ENCODE data around the gene CDKL2. TPM values are rescaled to one million over a fixed set of nuclear protein-coding genes. Genes with fewer than 3 reads are reported as not detected.

CDKL2 gene
- total and polyA plus RNA-seq, 9 of the 15 experiments (the other 6 are each of a cell fraction or from before 2014, with no cell fraction given): 0.01 to 0.16 TPM; not detected in 7

- FAIRE-seq (no peak), DNase-seq (ENCODE audit: extremely low read depth in 1 of 4, low spot score in 3 of 4) (no peak), ATAC-seq (no peak)
- 11% methylated on average over 2 of the region's 2 CpGs for WGBS (ENCODE audit: insufficient coverage, low coverage, missing lambda C conversion rate)
- TF ChIP-seq ZBED1 (IDR thresholded peaks at IDR 0.05) (no peak), HMGXB4 (CRISPR knock-in tag; IDR thresholded peaks at IDR 0.05) (no peak), TCFL5 (CRISPR knock-in tag; conservative IDR thresholded peaks at IDR 0.05) (no peak), ZSCAN32 (CRISPR knock-in tag; IDR thresholded peaks at IDR 0.05) (no peak)
- no peaks in the 10 kb centered on the region; the same call in 1 of the 2 replicates for H3K9me3 ChIP-seq (replicated peaks; ENCODE audit: control insufficient read depth, insufficient read depth, low read depth, low read length)
- no TSS peak for BruUV-seq (replicated peaks)
- no peaks in the 10 kb centered on the region for H3K79me2 ChIP-seq (ENCODE audit: control insufficient read depth, insufficient read depth, low read length)
- in situ Hi-C loops (cut with MboI): no loop called here
- no peak overlapping the region for H2AFZ ChIP-seq (ENCODE audit: low read depth, low read length)
- POLR2A ChIA-PET: no interaction called here
- CTCF ChIA-PET (ENCODE audit: low intra/inter-chr PET ratio): no interaction called here
- no peak overlapping the region for H3K27ac ChIP-seq (ENCODE audit: extremely low read depth, low read depth, low read length)
- H3K9ac ChIP-seq (ENCODE audit: insufficient read depth in 1 of 2, low read depth in 2 of 2, low read length in 2 of 2): no peak overlapping the region
- intact Hi-C loops (cut with micrococcal nuclease): no loop called here
- H3K4me2 ChIP-seq (ENCODE audit: insufficient read depth, low read length): no peak overlapping the region
- no peaks in the 10 kb centered on the region for H3K9me1 ChIP-seq (ENCODE audit: control insufficient read depth, insufficient read depth, low read length)
- H4K20me1 ChIP-seq (replicated peaks; ENCODE audit: control insufficient read depth, insufficient read depth, low read length): no peaks in the 10 kb centered on the region
- peaks cover 0 to 8% of the 10 kb centered on the region in 2 experiments; a peak in 1 of 5 replicates for H3K4me1 ChIP-seq (replicated peaks in 1 of 2; ENCODE audit: control insufficient read depth in 2 of 2, insufficient read depth in 2 of 2, low read length in 2 of 2)
- no peaks in the 10 kb centered on the region for H3K27me3 ChIP-seq (ENCODE audit: control insufficient read depth in 2 of 2, insufficient read depth in 2 of 2, low read length in 2 of 2)
- no peaks in the 10 kb centered on the region for H3K36me3 ChIP-seq (ENCODE audit: control insufficient read depth, insufficient read depth, low read length)
- H3K4me3 ChIP-seq: no peak overlapping the region
Measured at GRCh38 chr4:75634951-75635350, 4.6 kb upstream of the CDKL2 start.

DNA sequence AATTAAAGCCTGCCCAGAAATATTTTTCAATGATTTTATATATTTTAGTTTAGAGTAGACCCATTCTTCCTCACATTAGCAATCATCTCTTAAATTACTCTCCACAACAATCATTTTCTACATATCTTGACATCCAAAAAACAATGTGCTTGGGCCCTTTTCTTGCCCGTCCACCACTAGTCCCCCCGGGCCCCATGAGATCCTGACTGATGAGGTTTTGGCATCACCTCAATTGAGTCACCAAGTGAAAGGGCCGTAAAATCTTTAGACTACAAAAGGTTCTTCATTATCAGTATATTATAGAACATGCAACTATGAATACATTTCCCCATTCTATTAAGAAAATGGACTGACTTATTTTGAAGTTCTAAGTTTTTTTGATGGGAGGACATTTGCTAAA lies 4.0 kb upstream of the CDKL2 start:
- peaks cover 0 to 8% of the 10 kb centered on the region in 2 experiments; a peak in 1 of 5 replicates for H3K4me1 ChIP-seq (replicated peaks in 1 of 2; ENCODE audit: control insufficient read depth in 2 of 2, insufficient read depth in 2 of 2, low read length in 2 of 2)
- BruUV-seq (replicated peaks): no TSS peak
- no peaks in the 10 kb centered on the region; the same call in 1 of the 2 replicates for H3K9me3 ChIP-seq (replicated peaks; ENCODE audit: control insufficient read depth, insufficient read depth, low read depth, low read length)
- H2AFZ ChIP-seq (ENCODE audit: low read depth, low read length): no peak overlapping the region
- WGBS (ENCODE audit: insufficient coverage, low coverage, missing lambda C conversion rate): 19% methylated on average over 3 of the region's 3 CpGs
- in situ Hi-C loops (cut with MboI): no loop called here
- no peaks in the 10 kb centered on the region for H3K36me3 ChIP-seq (ENCODE audit: control insufficient read depth, insufficient read depth, low read length)
- no peak overlapping the region for H3K4me3 ChIP-seq
- CTCF ChIA-PET (ENCODE audit: low intra/inter-chr PET ratio): no interaction called here
- intact Hi-C loops (cut with micrococcal nuclease): no loop called here
- H3K27me3 ChIP-seq (ENCODE audit: control insufficient read depth in 2 of 2, insufficient read depth in 2 of 2, low read length in 2 of 2): no peaks in the 10 kb centered on the region
- no peak overlapping the region for H3K27ac ChIP-seq (ENCODE audit: extremely low read depth, low read depth, low read length)
- FAIRE-seq: no peak
- no peak overlapping the region for H3K4me2 ChIP-seq (ENCODE audit: insufficient read depth, low read length)
- POLR2A ChIA-PET: no interaction called here
- no peak for ATAC-seq
- H3K9ac ChIP-seq (ENCODE audit: insufficient read depth in 1 of 2, low read depth in 2 of 2, low read length in 2 of 2): no peak overlapping the region
- H3K9me1 ChIP-seq (ENCODE audit: control insufficient read depth, insufficient read depth, low read length): no peaks in the 10 kb centered on the region
- H4K20me1 ChIP-seq (replicated peaks; ENCODE audit: control insufficient read depth, insufficient read depth, low read length): no peaks in the 10 kb centered on the region
- DNase-seq (ENCODE audit: extremely low read depth in 1 of 4, low spot score in 3 of 4): no peak
- no peaks in the 10 kb centered on the region for H3K79me2 ChIP-seq (ENCODE audit: control insufficient read depth, insufficient read depth, low read length)
- TF ChIP-seq KDM5B (IDR thresholded peaks at IDR 0.05; ENCODE audit: insufficient replicate concordance, low read depth, low read length) (no peak), PHB2 (IDR thresholded peaks at IDR 0.05; ENCODE audit: low read depth) (no peak), ZNF77 (CRISPR knock-in tag; IDR thresholded peaks at IDR 0.05) (no peak), POU5F1 (IDR thresholded peaks at IDR 0.05; ENCODE audit: borderline replicate concordance, low read depth, low read length, partially characterized antibody) (no peak)
- TF ChIP-seq, protein P1, sequence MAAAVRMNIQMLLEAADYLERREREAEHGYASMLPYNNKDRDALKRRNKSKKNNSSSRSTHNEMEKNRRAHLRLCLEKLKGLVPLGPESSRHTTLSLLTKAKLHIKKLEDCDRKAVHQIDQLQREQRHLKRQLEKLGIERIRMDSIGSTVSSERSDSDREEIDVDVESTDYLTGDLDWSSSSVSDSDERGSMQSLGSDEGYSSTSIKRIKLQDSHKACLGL (CRISPR knock-in tag; IDR thresholded peaks at IDR 0.05; ENCODE audit: borderline replicate concordance, poor library complexity, severe bottlenecking): no peak
- TF ChIP-seq, protein P2, sequence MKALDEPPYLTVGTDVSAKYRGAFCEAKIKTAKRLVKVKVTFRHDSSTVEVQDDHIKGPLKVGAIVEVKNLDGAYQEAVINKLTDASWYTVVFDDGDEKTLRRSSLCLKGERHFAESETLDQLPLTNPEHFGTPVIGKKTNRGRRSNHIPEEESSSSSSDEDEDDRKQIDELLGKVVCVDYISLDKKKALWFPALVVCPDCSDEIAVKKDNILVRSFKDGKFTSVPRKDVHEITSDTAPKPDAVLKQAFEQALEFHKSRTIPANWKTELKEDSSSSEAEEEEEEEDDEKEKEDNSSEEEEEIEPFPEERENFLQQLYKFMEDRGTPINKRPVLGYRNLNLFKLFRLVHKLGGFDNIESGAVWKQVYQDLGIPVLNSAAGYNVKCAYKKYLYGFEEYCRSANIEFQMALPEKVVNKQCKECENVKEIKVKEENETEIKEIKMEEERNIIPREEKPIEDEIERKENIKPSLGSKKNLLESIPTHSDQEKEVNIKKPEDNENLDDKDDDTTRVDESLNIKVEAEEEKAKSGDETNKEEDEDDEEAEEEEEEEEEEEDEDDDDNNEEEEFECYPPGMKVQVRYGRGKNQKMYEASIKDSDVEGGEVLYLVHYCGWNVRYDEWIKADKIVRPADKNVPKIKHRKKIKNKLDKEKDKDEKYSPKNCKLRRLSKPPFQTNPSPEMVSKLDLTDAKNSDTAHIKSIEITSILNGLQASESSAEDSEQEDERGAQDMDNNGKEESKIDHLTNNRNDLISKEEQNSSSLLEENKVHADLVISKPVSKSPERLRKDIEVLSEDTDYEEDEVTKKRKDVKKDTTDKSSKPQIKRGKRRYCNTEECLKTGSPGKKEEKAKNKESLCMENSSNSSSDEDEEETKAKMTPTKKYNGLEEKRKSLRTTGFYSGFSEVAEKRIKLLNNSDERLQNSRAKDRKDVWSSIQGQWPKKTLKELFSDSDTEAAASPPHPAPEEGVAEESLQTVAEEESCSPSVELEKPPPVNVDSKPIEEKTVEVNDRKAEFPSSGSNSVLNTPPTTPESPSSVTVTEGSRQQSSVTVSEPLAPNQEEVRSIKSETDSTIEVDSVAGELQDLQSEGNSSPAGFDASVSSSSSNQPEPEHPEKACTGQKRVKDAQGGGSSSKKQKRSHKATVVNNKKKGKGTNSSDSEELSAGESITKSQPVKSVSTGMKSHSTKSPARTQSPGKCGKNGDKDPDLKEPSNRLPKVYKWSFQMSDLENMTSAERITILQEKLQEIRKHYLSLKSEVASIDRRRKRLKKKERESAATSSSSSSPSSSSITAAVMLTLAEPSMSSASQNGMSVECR (CRISPR knock-in tag; IDR thresholded peaks at IDR 0.05): no peak

Measured in K562 (cell line).